Measurements from ENCODE around the gene POLA1.

POLA1 gene

GRCh38 chrX:24842486-24842885 lies 148.8 kb downstream of the POLA1 start:
- H3K4me1 ChIP-seq (ENCODE audit: low read length) = no peaks in the 10 kb centered on the region
- H4K20me1 ChIP-seq (ENCODE audit: insufficient read depth, low read length) = peaks cover 4% of the 10 kb centered on the region; the same call in 1 of the 2 replicates
- H3K36me3 ChIP-seq (replicated peaks; ENCODE audit: insufficient read depth, low read length) = peaks cover 3% of the 10 kb centered on the region; the same call in 1 of the 2 replicates
- no peak for DNase-seq
- H3K9me3 ChIP-seq (replicated peaks; ENCODE audit: insufficient read depth, low read length) = no peaks in the 10 kb centered on the region
- H3F3A ChIP-seq (ENCODE audit: insufficient read depth, low read length) = no peaks in the 10 kb centered on the region
- peaks cover 4% of the 10 kb centered on the region; the same call in 1 of the 2 replicates for H3K79me2 ChIP-seq (ENCODE audit: low read length)
- no peak overlapping the region for H2AFZ ChIP-seq (ENCODE audit: low read length)
- no peaks in the 10 kb centered on the region for H3K9me2 ChIP-seq (replicated peaks; ENCODE audit: insufficient read depth, low read length)
- H3K4me3 ChIP-seq (ENCODE audit: low read length) = no peak overlapping the region
- no peak overlapping the region for H3K4me2 ChIP-seq (ENCODE audit: low read depth, low read length)
- H3K27ac ChIP-seq (ENCODE audit: low read length) = no peak overlapping the region
- H3K27me3 ChIP-seq (replicated peaks; ENCODE audit: insufficient read depth, low read length) = no peaks in the 10 kb centered on the region
- no peak overlapping the region for H3K9ac ChIP-seq (ENCODE audit: low read length)
- no peak for TF ChIP-seq EZH2 (optimal IDR thresholded peaks at IDR 0.05; ENCODE audit: low read depth, low read length)
- TF ChIP-seq EZH2phosphoT487 (IDR thresholded peaks at IDR 0.05; ENCODE audit: low read length) = no peak
- no peak for TF ChIP-seq CTCF (IDR thresholded peaks at IDR 0.05; ENCODE audit: low read length)

DNA sequence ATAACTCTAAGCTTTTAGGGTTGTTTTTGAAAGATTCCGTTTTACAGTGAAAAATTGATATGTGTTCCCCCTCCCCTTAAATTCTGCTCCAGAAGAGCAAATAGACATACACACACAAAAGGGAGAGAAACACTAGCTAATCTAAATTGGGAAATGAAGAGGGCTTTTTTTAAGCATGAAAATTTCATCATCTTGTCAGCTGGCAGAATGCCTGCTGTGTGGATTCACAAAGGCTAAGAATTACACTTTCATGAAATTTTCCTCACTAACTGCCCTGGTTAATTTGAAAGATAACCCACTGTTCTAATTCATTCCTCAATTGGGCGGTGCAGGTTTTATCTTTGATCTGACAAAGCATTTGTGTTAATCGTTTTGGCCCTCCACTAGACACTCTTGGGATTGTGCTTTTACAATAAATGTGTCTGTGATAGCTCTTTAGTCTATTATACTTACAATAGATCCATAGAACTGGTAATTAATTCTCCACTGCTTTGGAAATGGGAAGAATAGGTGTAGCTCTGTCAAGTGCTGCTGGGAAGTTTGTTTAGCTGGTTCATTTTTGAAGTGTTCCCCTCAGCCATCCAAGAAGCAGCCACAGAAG lies 152.9 kb downstream of the POLA1 start:
- no peaks in the 10 kb centered on the region for H3F3A ChIP-seq (ENCODE audit: insufficient read depth, low read length)
- no peaks in the 10 kb centered on the region for H3K9me3 ChIP-seq (replicated peaks; ENCODE audit: insufficient read depth, low read length)
- H3K79me2 ChIP-seq (ENCODE audit: low read length) = no peaks in the 10 kb centered on the region
- no peak overlapping the region for H3K4me2 ChIP-seq (ENCODE audit: low read depth, low read length)
- H3K36me3 ChIP-seq (replicated peaks; ENCODE audit: insufficient read depth, low read length) = peaks cover 3% of the 10 kb centered on the region; the same call in 1 of the 2 replicates
- DNase-seq = no peak
- no peak overlapping the region for H3K9ac ChIP-seq (ENCODE audit: low read length)
- no peaks in the 10 kb centered on the region for H3K27me3 ChIP-seq (replicated peaks; ENCODE audit: insufficient read depth, low read length)
- H3K27ac ChIP-seq (ENCODE audit: low read length) = no peak overlapping the region
- no peaks in the 10 kb centered on the region for H4K20me1 ChIP-seq (ENCODE audit: insufficient read depth, low read length)
- H3K4me3 ChIP-seq (ENCODE audit: low read length) = no peak overlapping the region
- no peak for TF ChIP-seq EZH2phosphoT487 (IDR thresholded peaks at IDR 0.05; ENCODE audit: low read length)
- TF ChIP-seq EZH2 (optimal IDR thresholded peaks at IDR 0.05; ENCODE audit: low read depth, low read length) = no peak
- no peak for TF ChIP-seq CTCF (IDR thresholded peaks at IDR 0.05; ENCODE audit: low read length)
- no peak overlapping the region for H2AFZ ChIP-seq (ENCODE audit: low read length)
- H3K9me2 ChIP-seq (replicated peaks; ENCODE audit: insufficient read depth, low read length) = no peaks in the 10 kb centered on the region
- no peaks in the 10 kb centered on the region for H3K4me1 ChIP-seq (ENCODE audit: low read length)

GRCh38 chrX:24851289-24851688 lies 157.6 kb downstream of the POLA1 start:
- H3K4me1 ChIP-seq (ENCODE audit: low read length) = no peaks in the 10 kb centered on the region
- no peaks in the 10 kb centered on the region for H4K20me1 ChIP-seq (ENCODE audit: insufficient read depth, low read length)
- H3K27ac ChIP-seq (ENCODE audit: low read length) = no peak overlapping the region
- no peak for DNase-seq
- H3K4me3 ChIP-seq (ENCODE audit: low read length) = no peak overlapping the region
- TF ChIP-seq EZH2phosphoT487 (IDR thresholded peaks at IDR 0.05; ENCODE audit: low read length) = no peak
- TF ChIP-seq CTCF (IDR thresholded peaks at IDR 0.05; ENCODE audit: low read length) = no peak
- no peak for TF ChIP-seq EZH2 (optimal IDR thresholded peaks at IDR 0.05; ENCODE audit: low read depth, low read length)
- no peaks in the 10 kb centered on the region for H3K36me3 ChIP-seq (replicated peaks; ENCODE audit: insufficient read depth, low read length)
- H3K27me3 ChIP-seq (replicated peaks; ENCODE audit: insufficient read depth, low read length) = no peaks in the 10 kb centered on the region
- no peaks in the 10 kb centered on the region for H3F3A ChIP-seq (ENCODE audit: insufficient read depth, low read length)
- H3K4me2 ChIP-seq (ENCODE audit: low read depth, low read length) = no peak overlapping the region
- no peak overlapping the region for H2AFZ ChIP-seq (ENCODE audit: low read length)
- no peaks in the 10 kb centered on the region for H3K9me2 ChIP-seq (replicated peaks; ENCODE audit: insufficient read depth, low read length)
- no peaks in the 10 kb centered on the region for H3K79me2 ChIP-seq (ENCODE audit: low read length)
- H3K9me3 ChIP-seq (replicated peaks; ENCODE audit: insufficient read depth, low read length) = no peaks in the 10 kb centered on the region
- no peak overlapping the region for H3K9ac ChIP-seq (ENCODE audit: low read length)

Data from MM.1S (cell line).